OCI-LY1 (cell line): ENCODE results near the gene NPIPA1.
"Not testable (repeated sequence)": the region's sequence is repeated elsewhere in the genome, so short reads cannot be mapped to it uniquely, and the experiment has no call there.

Source experiments
- H2AFZ ChIP-seq: fragments of 200-600 bp; sonication (generic), shearing (Covaris generic); 2 replicates; pipeline ENCODE4 v1.6.0; 2014; ENCODE audit warnings: antibody characterized with exemption, mild to moderate bottlenecking, low read length
- H3F3A ChIP-seq: fragments of 200-600 bp; sonication (generic), shearing (Covaris generic); 2 replicates; pipeline ENCODE4 v1.6.0; 2014; ENCODE audit warnings: mild to moderate bottlenecking, antibody characterized with exemption, low read length, moderate library complexity; ENCODE audit not compliant: insufficient read depth
- H3K27ac ChIP-seq: fragments of 200-600 bp; sonication (generic); 2 replicates; pipeline ENCODE4 v1.5.1; 2014; ENCODE audit warnings: low read length, mixed run types, mild to moderate bottlenecking, low read depth; ENCODE audit not compliant: poor library complexity, severe bottlenecking
- H3K27me3 ChIP-seq: fragments of 200-600 bp; sonication (generic); 2 replicates; pipeline ENCODE4 v1.6.0; 2014; ENCODE audit warnings: antibody characterized with exemption, mild to moderate bottlenecking, low read length, moderate library complexity; ENCODE audit not compliant: insufficient read depth
- H3K36me3 ChIP-seq: fragments of 200-600 bp; sonication (generic); 2 replicates; pipeline ENCODE4 v1.6.1; 2014; ENCODE audit warnings: mild to moderate bottlenecking, antibody characterized with exemption, low read length, moderate library complexity, mixed read lengths; ENCODE audit not compliant: insufficient read depth
- H3K4me1 ChIP-seq: fragments of 200-600 bp; sonication (generic); 2 replicates; pipeline ENCODE4 v1.5.1; 2014; ENCODE audit warnings: mild to moderate bottlenecking, low read length, moderate library complexity; ENCODE audit not compliant: insufficient read depth, severe bottlenecking
- H3K4me2 ChIP-seq: fragments of 200-600 bp; sonication (generic), shearing (Covaris generic); 2 replicates; pipeline ENCODE4 v1.6.1; 2014; ENCODE audit warnings: low read length
- H3K4me3 ChIP-seq: fragments of 200-600 bp; sonication (generic); 2 replicates; pipeline ENCODE4 v1.5.1; 2014; ENCODE audit warnings: low read length, low read depth, mild to moderate bottlenecking, mixed read lengths; ENCODE audit not compliant: poor library complexity, severe bottlenecking
- H3K79me2 ChIP-seq: fragments of 200-600 bp; shearing (Covaris generic); 2 replicates; pipeline ENCODE4 v1.6.1; 2016; ENCODE audit warnings: mixed run types, low read length, mixed read lengths; ENCODE audit not compliant: insufficient read depth
- H3K9ac ChIP-seq: fragments of 200-600 bp; sonication (generic), shearing (Covaris generic); 2 replicates; pipeline ENCODE4 v1.6.1; 2014; ENCODE audit warnings: mild to moderate bottlenecking, low read length, mixed read lengths
- H3K9me2 ChIP-seq: fragments of 200-600 bp; sonication (generic), shearing (Covaris generic); 2 replicates; pipeline ENCODE4 v1.6.1; 2014; ENCODE audit warnings: low read depth, mild to moderate bottlenecking, low read length, mixed read lengths
- H3K9me3 ChIP-seq: fragments of 200-600 bp; shearing (Covaris generic); 2 replicates; pipeline ENCODE4 v1.6.1; 2014; ENCODE audit warnings: low read length, mixed read lengths
- H4K20me1 ChIP-seq: fragments of 200-600 bp; sonication (generic), shearing (Covaris generic); 2 replicates; pipeline ENCODE4 v1.6.0; 2016; ENCODE audit warnings: mild to moderate bottlenecking, low read length; ENCODE audit not compliant: insufficient read depth

The NPIPA1 gene

DNA sequence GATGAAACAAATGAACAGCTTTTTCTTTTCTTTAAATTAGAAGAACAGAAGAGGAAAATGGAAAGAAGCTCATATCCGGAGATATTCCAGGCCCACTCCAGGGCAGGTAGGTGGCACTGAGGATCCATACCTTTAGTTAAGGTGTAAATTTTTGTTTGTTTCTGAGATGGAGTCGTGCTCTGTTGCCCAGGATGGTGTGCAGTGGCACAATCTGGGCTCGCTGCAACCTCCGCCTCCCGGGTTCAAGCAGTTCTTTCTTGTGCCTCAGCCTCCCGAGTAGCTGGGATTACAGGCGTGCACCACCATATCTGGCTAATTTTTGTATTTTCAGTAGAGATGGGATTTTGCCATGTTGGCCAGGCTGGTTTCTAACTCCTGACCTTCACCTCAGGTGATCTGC, 61.1 kb downstream of the NPIPA1 start:
- not testable (repeated sequence) for H3K4me1 ChIP-seq, H3K4me2 ChIP-seq, H3K4me3 ChIP-seq, H2AFZ ChIP-seq, H3K9me3 ChIP-seq, H3K9me2 ChIP-seq, H3K27me3 ChIP-seq, H3K27ac ChIP-seq, H4K20me1 ChIP-seq, H3K9ac ChIP-seq, H3F3A ChIP-seq, H3K79me2 ChIP-seq
- peaks cover 15% of the 10 kb centered on the region for H3K36me3 ChIP-seq

DNA sequence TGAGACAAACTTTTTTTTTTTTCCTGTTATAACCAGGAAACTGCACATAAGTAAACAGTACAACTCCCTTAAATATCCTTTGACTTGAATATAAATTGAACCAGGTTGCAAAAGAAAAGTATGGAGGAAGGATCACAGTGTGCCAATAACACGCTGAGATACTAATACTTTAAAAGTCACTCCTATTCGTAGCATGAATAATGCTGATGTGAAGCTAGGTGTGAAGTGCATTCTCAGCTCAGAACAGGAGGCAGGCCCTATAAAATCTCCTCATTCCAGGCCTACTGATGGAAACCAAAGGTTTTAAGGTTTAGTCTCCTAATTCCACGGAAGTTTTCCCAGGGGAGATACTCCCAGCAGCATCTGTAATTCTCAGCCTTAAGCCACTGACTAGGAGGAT, 62.6 kb downstream of the NPIPA1 start:
- H3K9me3 ChIP-seq, H4K20me1 ChIP-seq, H3K27me3 ChIP-seq, H3K4me3 ChIP-seq, H3F3A ChIP-seq, H3K79me2 ChIP-seq, H3K27ac ChIP-seq, H2AFZ ChIP-seq, H3K9ac ChIP-seq, H3K9me2 ChIP-seq, H3K4me2 ChIP-seq, H3K4me1 ChIP-seq: not testable (repeated sequence)
- H3K36me3 ChIP-seq: peaks cover 24% of the 10 kb centered on the region
